ENCODE data around the gene PCMTD2.

- TF ChIP-seq CTCF (conservative IDR thresholded peaks at IDR 0.05; ENCODE audit: low read length) = no peak
- TF ChIP-seq EZH2phosphoT487 (IDR thresholded peaks at IDR 0.05; ENCODE audit: borderline replicate concordance, low read depth, low read length) = no peak
Observed at GRCh38 chr20:64232794-64233193, 22.8 kb upstream of the PCMTD2 start.

Measured in OCI-LY7 (cell line).